ENCODE data around the gene ZNF467. TPM values are rescaled to one million over a fixed set of nuclear protein-coding genes. Genes with fewer than 3 reads are reported as not detected.

Gene ZNF467, protein sequence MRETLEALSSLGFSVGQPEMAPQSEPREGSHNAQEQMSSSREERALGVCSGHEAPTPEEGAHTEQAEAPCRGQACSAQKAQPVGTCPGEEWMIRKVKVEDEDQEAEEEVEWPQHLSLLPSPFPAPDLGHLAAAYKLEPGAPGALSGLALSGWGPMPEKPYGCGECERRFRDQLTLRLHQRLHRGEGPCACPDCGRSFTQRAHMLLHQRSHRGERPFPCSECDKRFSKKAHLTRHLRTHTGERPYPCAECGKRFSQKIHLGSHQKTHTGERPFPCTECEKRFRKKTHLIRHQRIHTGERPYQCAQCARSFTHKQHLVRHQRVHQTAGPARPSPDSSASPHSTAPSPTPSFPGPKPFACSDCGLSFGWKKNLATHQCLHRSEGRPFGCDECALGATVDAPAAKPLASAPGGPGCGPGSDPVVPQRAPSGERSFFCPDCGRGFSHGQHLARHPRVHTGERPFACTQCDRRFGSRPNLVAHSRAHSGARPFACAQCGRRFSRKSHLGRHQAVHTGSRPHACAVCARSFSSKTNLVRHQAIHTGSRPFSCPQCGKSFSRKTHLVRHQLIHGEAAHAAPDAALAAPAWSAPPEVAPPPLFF
- total RNA-seq, result under 1 TPM; 0.37 to 0.53 TPM

- no peaks in the 10 kb centered on the region for H3K36me3 Mint-ChIP-seq (ENCODE audit: insufficient read depth in 2 of 2)
- H3K4me3 Mint-ChIP-seq, result peak within 1 kb of the TSS; percentile 84 to 89
- H3K27ac Mint-ChIP-seq, result no peak within 1 kb of the TSS
- DNase-seq (peak; percentile 29 to 32), ATAC-seq (replicated peaks in 1 of 2) (no peak)
- H3K4me1 Mint-ChIP-seq (ENCODE audit: low read depth), result peaks cover 5% of the 10 kb centered on the region
- H3K9me3 Mint-ChIP-seq, result no peaks in the 10 kb centered on the region
- H3K27me3 Mint-ChIP-seq (ENCODE audit: low read depth), result no peaks in the 10 kb centered on the region
These were observed at the start of gene ZNF467 for GRCh38 chr7:149773446-149774236. TSS of gene ZNF467 (minus strand) at chr7:149773588. CDS start at chr7:149771032, 2,556 bp downstream.

DNA sequence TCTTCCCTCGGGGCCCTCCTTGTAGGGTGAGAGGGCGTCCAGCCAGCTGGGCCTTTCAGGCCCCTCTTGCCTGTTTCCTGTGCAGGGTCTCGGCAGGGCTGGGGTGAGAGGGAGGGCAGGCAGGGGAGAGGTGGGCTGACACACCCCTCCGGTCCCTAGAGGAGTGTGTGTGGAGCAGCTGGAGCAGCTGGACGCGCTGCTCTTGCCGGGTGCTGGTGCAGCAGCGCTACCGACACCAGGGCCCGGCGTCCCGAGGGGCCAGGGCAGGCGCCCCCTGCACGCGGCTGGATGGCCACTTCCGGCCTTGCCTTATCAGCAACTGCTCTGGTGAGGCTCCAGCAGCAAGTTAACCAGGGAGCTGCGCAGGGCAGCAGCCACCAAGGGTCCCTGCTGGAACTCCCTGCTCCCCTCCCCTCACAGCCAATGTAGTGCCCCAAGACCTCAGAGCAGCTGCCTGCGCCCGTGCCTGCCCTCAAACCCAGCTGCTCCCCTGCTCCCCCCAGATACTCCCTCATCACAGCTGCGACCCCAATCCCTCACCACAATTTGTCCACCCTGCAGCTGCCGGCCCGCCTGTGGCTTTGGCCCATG, 49.1 kb upstream of the ZNF467 start:
- H3K4me1 Mint-ChIP-seq (ENCODE audit: low read depth), result no peaks in the 10 kb centered on the region
- no peaks in the 10 kb centered on the region for H3K27me3 Mint-ChIP-seq (ENCODE audit: low read depth)
- ATAC-seq (replicated peaks in 1 of 2), result no peak
- no peak overlapping the region for H3K27ac Mint-ChIP-seq
- H3K9me3 Mint-ChIP-seq, result no peaks in the 10 kb centered on the region
- no peak for DNase-seq
- no peak overlapping the region for H3K4me3 Mint-ChIP-seq
- H3K36me3 Mint-ChIP-seq (ENCODE audit: insufficient read depth in 2 of 2), result no peaks in the 10 kb centered on the region

- Mint-ChIP-seq H3K4me3 (no peak overlapping the region), H3K27ac (no peak overlapping the region), H3K36me3 (ENCODE audit: insufficient read depth in 2 of 2) (no peaks in the 10 kb centered on the region), H3K9me3 (no peaks in the 10 kb centered on the region), H3K27me3 (ENCODE audit: low read depth) (no peaks in the 10 kb centered on the region), H3K4me1 (ENCODE audit: low read depth) (no peaks in the 10 kb centered on the region)
- DNase-seq (no peak), ATAC-seq (replicated peaks in 1 of 2) (no peak)
These were observed 48.1 kb upstream of the ZNF467 start for GRCh38 chr7:149821191-149822148.

DNA sequence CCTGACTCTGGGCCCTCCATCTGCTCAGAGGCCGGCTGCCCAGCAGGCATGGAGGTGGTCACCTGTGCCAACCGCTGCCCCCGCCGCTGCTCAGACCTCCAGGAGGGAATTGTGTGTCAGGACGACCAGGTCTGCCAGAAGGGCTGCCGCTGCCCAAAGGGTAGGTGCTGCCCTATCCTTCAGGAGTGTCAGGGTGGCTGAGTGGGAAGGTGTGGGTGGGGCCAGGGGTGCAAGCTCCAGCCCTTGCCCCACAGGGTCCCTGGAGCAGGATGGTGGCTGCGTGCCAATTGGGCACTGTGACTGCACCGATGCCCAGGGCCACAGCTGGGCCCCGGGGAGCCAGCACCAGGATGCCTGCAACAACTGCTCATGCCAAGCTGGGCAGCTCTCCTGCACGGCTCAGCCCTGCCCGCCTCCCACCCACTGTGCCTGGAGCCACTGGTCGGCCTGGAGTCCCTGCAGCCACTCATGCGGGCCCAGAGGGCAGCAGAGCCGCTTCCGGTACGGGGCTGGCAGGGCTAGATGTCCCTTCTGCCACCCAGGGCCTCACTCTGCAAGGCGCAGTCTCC, 47.3 kb upstream of the ZNF467 start:
- Mint-ChIP-seq H3K9me3 (no peaks in the 10 kb centered on the region), H3K4me3 (no peak overlapping the region), H3K36me3 (ENCODE audit: insufficient read depth in 2 of 2) (no peaks in the 10 kb centered on the region), H3K4me1 (ENCODE audit: low read depth) (no peaks in the 10 kb centered on the region), H3K27ac (no peak overlapping the region), H3K27me3 (ENCODE audit: low read depth) (no peaks in the 10 kb centered on the region)
- ATAC-seq (replicated peaks in 1 of 2) (no peak), DNase-seq (no peak)

- Mint-ChIP-seq H3K27ac (no peak overlapping the region), H3K4me1 (ENCODE audit: low read depth) (no peaks in the 10 kb centered on the region), H3K36me3 (ENCODE audit: insufficient read depth in 2 of 2) (no peaks in the 10 kb centered on the region), H3K9me3 (no peaks in the 10 kb centered on the region), H3K4me3 (no peak overlapping the region), H3K27me3 (ENCODE audit: low read depth) (no peaks in the 10 kb centered on the region)
- no peak for DNase-seq
- ATAC-seq (replicated peaks in 1 of 2), result no peak
These were observed 46.6 kb upstream of the ZNF467 start for GRCh38 chr7:149819961-149820340.

DNA sequence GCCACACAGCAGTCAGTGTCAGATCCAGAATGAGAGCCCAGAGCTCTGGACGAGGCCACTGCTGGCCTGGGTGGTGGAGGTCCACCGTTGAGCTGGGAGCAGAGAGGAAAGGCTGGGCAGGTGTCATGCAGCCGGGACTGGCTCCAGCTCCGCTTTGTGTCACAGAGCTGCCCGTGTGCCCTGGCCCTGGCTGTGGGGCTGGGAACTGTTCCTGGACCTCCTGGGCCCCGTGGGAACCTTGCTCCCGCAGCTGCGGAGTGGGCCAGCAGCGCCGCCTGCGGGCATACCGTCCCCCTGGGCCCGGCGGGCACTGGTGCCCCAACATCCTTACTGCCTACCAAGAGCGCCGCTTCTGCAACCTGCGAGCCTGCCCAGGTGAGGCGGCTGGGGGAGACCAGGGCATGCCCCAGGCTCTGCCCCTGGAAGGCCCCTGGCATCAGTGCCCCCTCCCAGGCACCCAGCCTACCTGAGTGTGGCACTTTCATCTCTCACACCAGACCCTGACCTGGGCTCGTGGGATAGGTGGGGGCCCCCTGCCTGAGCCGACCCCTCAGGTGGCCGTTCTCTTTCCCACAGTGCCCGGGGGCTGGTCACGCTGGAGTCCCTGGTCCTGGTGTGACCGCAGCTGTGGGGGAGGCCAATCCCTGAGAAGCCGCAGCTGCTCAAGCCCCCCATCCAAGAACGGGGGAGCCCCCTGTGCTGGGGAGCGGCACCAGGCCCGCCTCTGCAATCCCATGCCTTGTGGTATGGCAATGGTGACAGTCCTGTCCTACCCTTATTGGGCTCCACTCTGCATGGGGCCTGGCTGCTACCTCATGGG, 46.0 kb upstream of the ZNF467 start:
- no peaks in the 10 kb centered on the region for H3K9me3 Mint-ChIP-seq
- H3K4me3 Mint-ChIP-seq, result no peak overlapping the region
- H3K4me1 Mint-ChIP-seq (ENCODE audit: low read depth), result no peaks in the 10 kb centered on the region
- no peaks in the 10 kb centered on the region for H3K27me3 Mint-ChIP-seq (ENCODE audit: low read depth)
- no peak overlapping the region for H3K27ac Mint-ChIP-seq
- H3K36me3 Mint-ChIP-seq (ENCODE audit: insufficient read depth in 2 of 2), result no peaks in the 10 kb centered on the region
- ATAC-seq (replicated peaks in 1 of 2), result no peak
- no peak for DNase-seq

DNA sequence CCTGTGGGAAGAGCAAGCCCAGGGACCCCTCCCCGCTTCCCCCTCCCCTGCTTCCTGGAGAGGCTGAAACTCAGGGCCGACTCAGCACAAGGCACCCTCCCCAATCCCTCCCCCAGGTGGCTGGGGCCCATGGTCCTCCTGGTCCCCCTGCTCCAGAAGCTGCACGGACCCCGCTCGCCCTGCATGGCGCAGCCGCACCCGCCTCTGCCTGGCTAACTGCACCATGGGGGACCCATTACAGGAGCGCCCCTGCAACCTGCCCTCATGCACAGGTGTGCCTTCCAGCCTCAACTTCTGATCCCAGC, 45.1 kb upstream of the ZNF467 start:
- Mint-ChIP-seq H3K4me1 (ENCODE audit: low read depth) (no peaks in the 10 kb centered on the region), H3K27me3 (ENCODE audit: low read depth) (no peaks in the 10 kb centered on the region), H3K36me3 (ENCODE audit: insufficient read depth in 2 of 2) (no peaks in the 10 kb centered on the region), H3K4me3 (no peak overlapping the region), H3K27ac (no peak overlapping the region), H3K9me3 (no peaks in the 10 kb centered on the region)
- ATAC-seq (replicated peaks in 1 of 2) (no peak), DNase-seq (no peak)

DNA sequence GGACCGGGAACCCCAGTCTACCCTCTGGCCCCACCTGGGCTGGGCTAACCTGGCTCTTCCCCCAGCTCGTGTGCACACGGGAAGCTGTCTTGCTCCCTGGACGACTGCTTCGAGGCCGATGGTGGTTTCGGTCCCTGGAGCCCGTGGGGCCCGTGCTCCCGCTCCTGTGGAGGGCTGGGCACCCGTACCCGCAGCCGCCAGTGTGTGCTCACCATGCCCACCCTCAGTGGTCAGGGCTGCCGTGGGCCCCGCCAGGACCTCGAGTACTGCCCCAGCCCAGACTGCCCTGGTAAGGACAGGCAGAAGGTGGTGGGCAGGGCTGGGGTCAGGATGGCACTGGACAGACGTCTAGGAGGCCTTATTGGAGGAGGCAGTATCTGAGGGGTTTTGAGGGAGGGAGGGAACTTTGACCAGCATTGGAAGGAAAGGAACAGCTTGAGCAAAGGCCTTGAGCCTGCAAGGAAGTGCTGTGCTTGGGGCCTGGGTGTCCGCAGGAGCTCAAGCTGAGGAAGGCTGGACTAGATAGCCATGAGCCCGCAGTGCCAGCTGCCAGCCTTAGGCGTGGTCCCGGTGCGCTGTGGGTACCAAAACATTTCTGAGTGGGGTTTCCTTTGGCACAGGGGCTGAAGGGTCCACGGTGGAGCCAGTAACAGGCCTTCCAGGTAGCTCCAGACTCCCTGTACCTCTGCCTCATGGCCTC, 44.6 kb upstream of the ZNF467 start:
- H3K9me3 Mint-ChIP-seq, result no peaks in the 10 kb centered on the region
- no peak overlapping the region for H3K27ac Mint-ChIP-seq
- no peak overlapping the region for H3K4me3 Mint-ChIP-seq
- H3K27me3 Mint-ChIP-seq (ENCODE audit: low read depth), result no peaks in the 10 kb centered on the region
- no peak for DNase-seq
- H3K36me3 Mint-ChIP-seq (ENCODE audit: insufficient read depth in 2 of 2), result no peaks in the 10 kb centered on the region
- no peak for ATAC-seq (replicated peaks in 1 of 2)
- no peaks in the 10 kb centered on the region for H3K4me1 Mint-ChIP-seq (ENCODE audit: low read depth)

GRCh38 chr7:149817301-149817771, 43.9 kb upstream of the ZNF467 start:
- no peak overlapping the region for H3K4me3 Mint-ChIP-seq
- ATAC-seq (replicated peaks in 1 of 2) (no peak), DNase-seq (no peak)
- no peaks in the 10 kb centered on the region for H3K27me3 Mint-ChIP-seq (ENCODE audit: low read depth)
- no peaks in the 10 kb centered on the region for H3K4me1 Mint-ChIP-seq (ENCODE audit: low read depth)
- H3K36me3 Mint-ChIP-seq (ENCODE audit: insufficient read depth in 2 of 2), result no peaks in the 10 kb centered on the region
- no peak overlapping the region for H3K27ac Mint-ChIP-seq
- no peaks in the 10 kb centered on the region for H3K9me3 Mint-ChIP-seq

- no peaks in the 10 kb centered on the region for H3K27me3 Mint-ChIP-seq (ENCODE audit: low read depth)
- H3K9me3 Mint-ChIP-seq, result no peaks in the 10 kb centered on the region
- ATAC-seq (replicated peaks in 1 of 2) (no peak), DNase-seq (no peak)
- no peaks in the 10 kb centered on the region for H3K36me3 Mint-ChIP-seq (ENCODE audit: insufficient read depth in 2 of 2)
- H3K27ac Mint-ChIP-seq, result no peak overlapping the region
- no peak overlapping the region for H3K4me3 Mint-ChIP-seq
- no peaks in the 10 kb centered on the region for H3K4me1 Mint-ChIP-seq (ENCODE audit: low read depth)
These were observed 43.4 kb upstream of the ZNF467 start for GRCh38 chr7:149816794-149817193.

DNA sequence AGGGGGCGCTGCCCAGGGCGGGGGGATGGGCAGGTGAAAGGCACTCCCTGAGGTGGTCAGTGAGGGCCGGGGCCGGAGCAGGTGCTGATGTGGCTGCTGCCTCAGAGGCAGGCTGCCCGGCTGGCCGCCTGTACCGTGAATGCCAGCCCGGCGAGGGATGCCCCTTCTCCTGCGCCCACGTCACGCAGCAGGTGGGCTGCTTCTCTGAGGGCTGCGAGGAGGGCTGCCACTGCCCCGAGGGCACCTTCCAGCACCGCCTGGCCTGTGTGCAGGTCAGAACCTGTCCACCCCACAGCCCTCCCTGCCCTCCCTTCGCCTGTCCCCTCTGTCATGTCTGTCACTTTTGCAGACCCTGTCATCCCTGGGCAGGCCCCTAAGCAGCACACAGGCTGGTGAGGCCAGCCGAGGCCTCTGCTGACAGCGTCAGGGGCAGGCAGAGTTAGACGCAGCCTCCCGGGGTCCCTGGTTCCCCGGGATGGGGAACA, 42.9 kb upstream of the ZNF467 start:
- no peak overlapping the region for H3K4me3 Mint-ChIP-seq

More for the DNA sequence above, 42.9 kb upstream of the ZNF467 start:
- no peaks in the 10 kb centered on the region for H3K9me3 Mint-ChIP-seq
- no peaks in the 10 kb centered on the region for H3K27me3 Mint-ChIP-seq (ENCODE audit: low read depth)
- H3K36me3 Mint-ChIP-seq (ENCODE audit: insufficient read depth in 2 of 2), result no peaks in the 10 kb centered on the region
- DNase-seq, result no peak
- no peak for ATAC-seq (replicated peaks in 1 of 2)
- H3K4me1 Mint-ChIP-seq (ENCODE audit: low read depth), result no peaks in the 10 kb centered on the region
- no peak overlapping the region for H3K27ac Mint-ChIP-seq
